GM19043 (cell line): ENCODE measurements around the gene ZNF41.

Experiments
- ATAC-seq: cut with Tn5 transposase; IDR thresholded peaks from one replicate; pipeline ENCODE4 v1.9.1; 2021; ENCODE audit warnings: low read depth; ENCODE audit not compliant: unreplicated experiment

The ZNF41 gene

GRCh38 chrX:47420265-47420664, 62.8 kb downstream of the ZNF41 start:
- no peak for ATAC-seq

GRCh38 chrX:47413179-47413594, 69.8 kb downstream of the ZNF41 start:
- ATAC-seq, result no peak
